Progenitor cell of endocrine pancreas (in vitro differentiated cells): Measurements from ENCODE around the gene PTTG2. TPM values are rescaled to one million over a fixed set of nuclear protein-coding genes. Genes with fewer than 3 reads are reported as not detected.
"Not testable (repeated sequence)": the region's sequence is repeated elsewhere in the genome, so short reads cannot be mapped to it uniquely, and the experiment has no call there.

Source experiments
- DNase-seq: peaks from one replicate; pipeline ENCODE4 v3.0.0; 2021; ENCODE audit warnings: low spot score; ENCODE audit not compliant: unreplicated experiment
- H3K27ac Mint-ChIP-seq: 2 replicates; pipeline ENCODE4 v1.8.0; 2021; ENCODE audit warnings: mild to moderate bottlenecking, moderate library complexity, mixed read lengths
- H3K27me3 Mint-ChIP-seq: 2 replicates; pipeline ENCODE4 v1.8.0; 2021; ENCODE audit warnings: mixed read lengths
- H3K36me3 Mint-ChIP-seq: 2 replicates; pipeline ENCODE4 v1.8.0; 2022; ENCODE audit warnings: mixed read lengths; ENCODE audit not compliant: insufficient read depth
- H3K4me1 Mint-ChIP-seq: 2 replicates; pipeline ENCODE4 v1.8.0; 2021; ENCODE audit warnings: low read depth, mixed read lengths
- H3K4me3 Mint-ChIP-seq: 2 replicates; pipeline ENCODE4 v1.8.0; 2021; ENCODE audit warnings: low read depth, mild to moderate bottlenecking, moderate library complexity, mixed read lengths
- H3K9me3 Mint-ChIP-seq: 2 replicates; pipeline ENCODE4 v1.8.0; 2021; ENCODE audit warnings: low read depth, mixed read lengths
- total RNA-seq: library from RNA; stranded (reverse); gene quantifications from 2 replicates; pipeline ENCODE4 v1.2.1, GENCODE V29; 2021
- TF ChIP-seq, protein P1 (sequence below): fragments of 200-600 bp; sonication (generic); IDR thresholded peaks from one replicate; pipeline ENCODE4 v1.5.0; 2021; ENCODE audit warnings: antibody characterized with exemption, mild to moderate bottlenecking; ENCODE audit not compliant: unreplicated experiment

The PTTG2 gene
- total RNA-seq, 1 donor from 2014 or later, result not detected

DNA sequence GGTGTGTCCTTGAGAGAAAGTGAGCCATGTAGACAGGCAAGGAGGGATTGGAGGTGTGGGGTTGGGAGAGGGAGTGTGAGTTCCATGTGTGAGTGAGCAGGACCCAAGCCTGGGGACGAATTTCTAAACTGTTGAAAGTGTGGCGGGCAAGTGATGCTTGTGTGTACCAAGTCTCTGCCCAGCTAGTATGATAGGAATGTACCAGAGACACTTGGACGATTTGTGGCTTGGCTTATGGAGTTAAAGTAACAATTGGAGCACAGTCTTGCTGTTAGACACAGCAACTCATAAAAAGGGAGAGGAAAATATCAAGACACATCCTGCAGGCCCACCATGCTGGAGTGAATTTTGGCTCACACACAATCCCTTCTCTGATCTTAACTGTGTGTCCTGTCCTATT is 8.5 kb downstream of the PTTG2 start:
- Mint-ChIP-seq H3K4me3 (no peak overlapping the region), H3K4me1 (peaks cover 2% of the 10 kb centered on the region), H3K36me3 (no peaks in the 10 kb centered on the region), H3K27ac (no peak overlapping the region), H3K9me3 (peaks cover 3% of the 10 kb centered on the region), H3K27me3 (no peaks in the 10 kb centered on the region)
- TF ChIP-seq, protein P1, sequence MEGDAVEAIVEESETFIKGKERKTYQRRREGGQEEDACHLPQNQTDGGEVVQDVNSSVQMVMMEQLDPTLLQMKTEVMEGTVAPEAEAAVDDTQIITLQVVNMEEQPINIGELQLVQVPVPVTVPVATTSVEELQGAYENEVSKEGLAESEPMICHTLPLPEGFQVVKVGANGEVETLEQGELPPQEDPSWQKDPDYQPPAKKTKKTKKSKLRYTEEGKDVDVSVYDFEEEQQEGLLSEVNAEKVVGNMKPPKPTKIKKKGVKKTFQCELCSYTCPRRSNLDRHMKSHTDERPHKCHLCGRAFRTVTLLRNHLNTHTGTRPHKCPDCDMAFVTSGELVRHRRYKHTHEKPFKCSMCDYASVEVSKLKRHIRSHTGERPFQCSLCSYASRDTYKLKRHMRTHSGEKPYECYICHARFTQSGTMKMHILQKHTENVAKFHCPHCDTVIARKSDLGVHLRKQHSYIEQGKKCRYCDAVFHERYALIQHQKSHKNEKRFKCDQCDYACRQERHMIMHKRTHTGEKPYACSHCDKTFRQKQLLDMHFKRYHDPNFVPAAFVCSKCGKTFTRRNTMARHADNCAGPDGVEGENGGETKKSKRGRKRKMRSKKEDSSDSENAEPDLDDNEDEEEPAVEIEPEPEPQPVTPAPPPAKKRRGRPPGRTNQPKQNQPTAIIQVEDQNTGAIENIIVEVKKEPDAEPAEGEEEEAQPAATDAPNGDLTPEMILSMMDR, result no peak
- DNase-seq, result no peak

DNA sequence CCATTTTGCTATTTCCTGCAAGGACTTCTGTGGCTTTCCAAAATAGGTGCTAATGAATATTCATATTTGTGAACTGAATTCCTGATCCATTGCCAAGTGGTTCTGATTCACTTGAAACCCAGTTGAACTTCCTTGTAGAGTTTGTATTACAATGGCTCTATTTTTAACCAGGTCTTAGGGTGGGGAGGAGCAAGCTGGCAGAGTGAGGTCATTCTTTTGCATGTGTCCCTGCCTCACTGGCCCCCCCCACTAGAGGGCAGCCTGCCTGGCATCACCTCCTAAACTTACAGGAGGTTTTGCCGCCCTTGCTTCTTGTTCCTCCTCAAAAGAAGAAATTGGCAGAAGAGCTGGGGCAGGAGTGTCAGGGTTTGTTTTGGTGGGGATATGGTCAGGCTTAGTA is 10.5 kb downstream of the PTTG2 start:
- H3K36me3 Mint-ChIP-seq, result no peaks in the 10 kb centered on the region
- no peak overlapping the region for H3K4me3 Mint-ChIP-seq
- TF ChIP-seq, protein P1, result peak; percentile 12
- DNase-seq, result no peak
- H3K27me3 Mint-ChIP-seq, result no peaks in the 10 kb centered on the region
- H3K4me1 Mint-ChIP-seq, result peaks cover 2% of the 10 kb centered on the region
- H3K27ac Mint-ChIP-seq, result no peak overlapping the region
- peaks cover 3% of the 10 kb centered on the region for H3K9me3 Mint-ChIP-seq

DNA sequence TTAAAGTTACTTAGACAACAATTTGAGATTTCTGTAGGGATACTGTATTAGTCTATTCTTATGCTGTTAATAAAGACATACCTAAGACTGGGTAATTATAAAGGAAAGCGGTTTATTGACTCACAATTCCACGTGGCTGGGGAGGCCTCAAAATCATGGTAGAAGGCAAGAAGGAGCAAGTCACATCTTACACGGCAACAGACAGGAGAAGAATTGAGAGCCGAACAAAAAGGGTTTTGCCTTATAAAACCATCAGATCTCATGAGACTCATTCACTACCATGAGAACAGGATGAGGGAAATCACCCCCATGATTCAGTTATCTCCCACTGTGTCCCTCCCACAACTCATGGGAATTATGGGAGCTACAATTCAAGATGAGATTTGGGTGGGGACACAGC is 11.0 kb downstream of the PTTG2 start:
- H3K9me3 Mint-ChIP-seq, result peaks cover 3% of the 10 kb centered on the region
- no peaks in the 10 kb centered on the region for H3K27me3 Mint-ChIP-seq
- H3K4me1 Mint-ChIP-seq, result peaks cover 2% of the 10 kb centered on the region
- no peak overlapping the region for H3K4me3 Mint-ChIP-seq
- H3K36me3 Mint-ChIP-seq, result no peaks in the 10 kb centered on the region
- no peak for DNase-seq
- TF ChIP-seq, protein P1, result no peak
- H3K27ac Mint-ChIP-seq, result no peak overlapping the region

DNA sequence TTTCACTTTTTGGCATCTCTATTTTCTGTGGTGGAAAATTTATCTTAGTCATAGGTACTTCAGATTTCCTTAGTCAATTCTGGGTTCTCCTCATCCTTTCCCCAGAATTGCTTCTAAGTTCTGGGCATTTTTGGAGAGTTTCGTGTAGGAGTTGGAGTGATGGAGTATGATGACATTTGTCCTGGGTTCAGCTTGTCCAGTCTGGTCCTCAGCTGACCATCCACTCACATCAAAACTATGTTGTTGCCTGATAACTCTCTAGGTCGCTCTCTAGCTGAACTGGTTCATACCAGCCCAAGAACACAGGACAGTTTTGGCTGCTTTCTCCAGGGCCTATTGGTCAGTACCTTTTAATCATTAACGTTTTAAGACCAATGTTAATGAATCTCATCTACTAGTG is 13.2 kb downstream of the PTTG2 start:
- Mint-ChIP-seq H3K27ac (no peak overlapping the region), H3K4me1 (peaks cover 3% of the 10 kb centered on the region), H3K9me3 (peaks cover 3% of the 10 kb centered on the region), H3K36me3 (no peaks in the 10 kb centered on the region), H3K27me3 (no peaks in the 10 kb centered on the region), H3K4me3 (no peak overlapping the region)
- no peak for DNase-seq
- TF ChIP-seq, protein P1, result no peak

DNA sequence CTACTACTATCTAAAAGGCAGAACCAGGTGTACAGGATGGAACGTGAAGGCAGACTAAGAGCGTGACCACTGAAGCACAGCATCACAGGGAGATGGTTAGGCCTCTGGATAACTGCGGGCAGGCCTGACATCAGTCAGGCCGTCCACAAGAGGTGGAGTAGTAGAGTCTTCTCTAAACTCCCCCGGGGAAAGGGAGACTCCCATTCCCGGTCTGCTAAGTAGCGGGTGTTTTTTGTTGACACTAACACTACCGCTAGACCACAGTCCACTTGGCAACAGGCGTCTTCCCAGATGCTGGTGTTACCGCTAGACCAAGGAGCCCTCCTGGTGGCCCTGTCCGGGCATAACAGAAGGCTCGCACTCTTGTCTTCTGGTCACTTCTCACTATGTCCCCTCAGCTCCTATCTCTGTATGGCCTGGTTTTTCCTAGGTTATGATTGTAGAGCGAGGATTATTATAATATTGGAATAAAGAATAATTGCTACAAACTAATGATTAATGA is 15.2 kb downstream of the PTTG2 start:
- not testable (repeated sequence) for H3K4me3 Mint-ChIP-seq, H3K36me3 Mint-ChIP-seq, H3K27me3 Mint-ChIP-seq, H3K9me3 Mint-ChIP-seq, H3K27ac Mint-ChIP-seq, DNase-seq
- H3K4me1 Mint-ChIP-seq, result peaks cover 11% of the 10 kb centered on the region

DNA sequence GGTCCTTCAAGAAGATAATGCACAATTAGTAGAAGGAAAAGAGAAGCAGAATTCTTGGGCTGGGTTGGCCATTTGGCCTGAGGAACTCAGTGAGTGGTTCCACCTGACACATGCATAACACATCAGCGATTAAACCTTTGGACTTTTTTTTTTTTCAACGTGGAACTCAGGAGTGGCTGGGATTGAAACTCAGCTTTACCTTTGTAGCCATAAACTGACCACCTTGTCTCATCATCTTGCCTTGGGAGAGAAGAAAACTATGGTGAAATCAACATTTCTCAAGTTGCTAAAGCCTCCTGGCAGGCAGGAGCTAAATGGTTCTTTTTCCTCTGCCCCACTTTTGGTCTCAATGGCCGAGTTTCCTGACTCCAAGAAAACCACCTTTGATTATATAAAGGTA is 16.3 kb downstream of the PTTG2 start:
- Mint-ChIP-seq H3K9me3 (peaks cover 3% of the 10 kb centered on the region), H3K27me3 (no peaks in the 10 kb centered on the region), H3K36me3 (peaks cover 1% of the 10 kb centered on the region), H3K27ac (peak overlapping the region; percentile 69), H3K4me3 (peak overlapping the region; percentile 77), H3K4me1 (peaks cover 15% of the 10 kb centered on the region)
- TF ChIP-seq, protein P1, result no peak
- DNase-seq, result no peak
